Measurements from ENCODE around the gene C1QL2. TPM values are rescaled to one million over a fixed set of nuclear protein-coding genes. Genes with fewer than 3 reads are reported as not detected.

The C1QL2 gene
- total RNA-seq, 4 donors from 2014 or later: not detected

DNA sequence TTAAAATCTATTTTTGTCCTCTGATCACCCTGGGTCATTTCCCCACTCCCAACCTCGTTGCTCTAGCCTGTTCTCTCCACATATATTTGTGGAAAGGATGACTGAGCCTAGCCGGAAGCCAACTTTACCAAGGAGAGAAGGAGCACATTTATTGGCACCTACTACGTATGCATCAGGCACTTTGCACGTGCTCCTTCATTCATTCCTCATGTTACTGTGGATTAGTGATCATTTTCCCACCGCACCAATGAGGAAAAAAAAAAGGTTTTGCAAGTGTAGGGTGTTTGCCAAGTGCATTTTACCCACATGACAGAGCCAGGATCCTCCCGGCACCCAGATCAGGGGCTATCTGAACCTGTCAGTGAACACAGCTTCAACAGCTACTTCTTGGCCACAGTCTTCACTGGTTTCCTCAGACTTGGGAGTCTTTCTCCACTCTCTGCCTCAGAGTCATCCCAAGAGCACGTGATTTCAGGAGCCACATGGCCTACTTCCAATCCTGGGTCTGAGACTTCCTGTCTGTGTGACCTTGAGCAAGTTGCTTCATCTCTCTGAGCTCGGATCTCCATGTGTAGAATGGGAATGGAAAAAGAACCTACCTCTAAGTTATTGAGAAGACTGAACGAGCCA is 1.9 kb upstream of the C1QL2 start:
- Histone ChIP-seq H3K27me3 (no peaks in the 10 kb centered on the region), H3K9me3 (no peaks in the 10 kb centered on the region), H3K36me3 (no peaks in the 10 kb centered on the region), H3K4me3 (replicated peaks in 1 of 3) (no peak overlapping the region), H3K4me1 (no peaks in the 10 kb centered on the region), H3K27ac (no peak overlapping the region)
- no peak for TF ChIP-seq POLR2A (IDR thresholded peaks at IDR 0.05)
- TF ChIP-seq, protein P1, sequence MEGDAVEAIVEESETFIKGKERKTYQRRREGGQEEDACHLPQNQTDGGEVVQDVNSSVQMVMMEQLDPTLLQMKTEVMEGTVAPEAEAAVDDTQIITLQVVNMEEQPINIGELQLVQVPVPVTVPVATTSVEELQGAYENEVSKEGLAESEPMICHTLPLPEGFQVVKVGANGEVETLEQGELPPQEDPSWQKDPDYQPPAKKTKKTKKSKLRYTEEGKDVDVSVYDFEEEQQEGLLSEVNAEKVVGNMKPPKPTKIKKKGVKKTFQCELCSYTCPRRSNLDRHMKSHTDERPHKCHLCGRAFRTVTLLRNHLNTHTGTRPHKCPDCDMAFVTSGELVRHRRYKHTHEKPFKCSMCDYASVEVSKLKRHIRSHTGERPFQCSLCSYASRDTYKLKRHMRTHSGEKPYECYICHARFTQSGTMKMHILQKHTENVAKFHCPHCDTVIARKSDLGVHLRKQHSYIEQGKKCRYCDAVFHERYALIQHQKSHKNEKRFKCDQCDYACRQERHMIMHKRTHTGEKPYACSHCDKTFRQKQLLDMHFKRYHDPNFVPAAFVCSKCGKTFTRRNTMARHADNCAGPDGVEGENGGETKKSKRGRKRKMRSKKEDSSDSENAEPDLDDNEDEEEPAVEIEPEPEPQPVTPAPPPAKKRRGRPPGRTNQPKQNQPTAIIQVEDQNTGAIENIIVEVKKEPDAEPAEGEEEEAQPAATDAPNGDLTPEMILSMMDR (IDR thresholded peaks at IDR 0.05): no peak
- intact Hi-C loops (cut with DNase I): no loop called here
- 67 to 70% methylated on average over 9 of the region's 9 CpGs for WGBS, 2 donors
- no peak for DNase-seq

DNA sequence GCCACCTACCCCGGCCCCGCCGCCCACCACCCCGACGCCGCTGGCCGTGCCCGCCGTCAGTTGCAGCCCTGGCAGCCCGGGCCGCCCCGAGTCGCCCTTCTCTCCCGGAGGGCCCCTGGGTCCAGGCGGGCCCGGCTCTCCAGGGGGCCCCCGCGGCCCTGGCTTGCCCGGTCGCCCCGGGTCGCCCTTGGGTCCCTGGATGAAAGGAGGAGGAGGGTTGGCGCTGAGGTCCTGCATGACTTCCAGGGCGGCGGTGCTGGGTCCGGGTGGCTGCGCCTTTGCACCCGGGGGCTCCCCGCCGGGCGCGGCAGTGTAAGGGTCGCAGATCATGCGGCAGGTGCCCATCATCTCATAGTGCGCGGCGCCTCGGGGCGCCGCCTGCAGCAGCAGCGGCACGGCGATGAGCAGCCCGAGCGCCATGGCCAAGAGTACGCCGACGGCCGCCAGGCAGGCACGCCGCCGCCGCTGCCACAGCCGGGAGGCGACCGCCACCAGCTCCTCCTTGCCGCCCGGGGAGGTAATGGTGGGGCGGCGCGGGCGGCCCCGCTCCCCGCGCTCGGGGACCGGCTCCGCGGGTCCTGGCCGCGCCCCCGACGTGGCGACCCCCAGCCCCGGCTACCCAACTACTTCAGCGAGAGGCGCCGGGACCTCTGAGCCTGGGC is 570 bp downstream of the C1QL2 start:
- H3K4me3 ChIP-seq (replicated peaks in 1 of 3): no peak overlapping the region
- DNase-seq: no peak
- 0% methylated on average over 1 of the region's 78 CpGs; no CpG with 5 or more reads in 1 of the 2 donors for WGBS, 2 donors
- intact Hi-C loops (cut with DNase I): no loop called here
- no peaks in the 10 kb centered on the region for H3K27me3 ChIP-seq
- TF ChIP-seq, protein P1 (IDR thresholded peaks at IDR 0.05): no peak
- TF ChIP-seq POLR2A (IDR thresholded peaks at IDR 0.05): no peak
- no peaks in the 10 kb centered on the region for H3K36me3 ChIP-seq
- no peaks in the 10 kb centered on the region for H3K4me1 ChIP-seq
- no peaks in the 10 kb centered on the region for H3K9me3 ChIP-seq
- no peak overlapping the region for H3K27ac ChIP-seq

DNA sequence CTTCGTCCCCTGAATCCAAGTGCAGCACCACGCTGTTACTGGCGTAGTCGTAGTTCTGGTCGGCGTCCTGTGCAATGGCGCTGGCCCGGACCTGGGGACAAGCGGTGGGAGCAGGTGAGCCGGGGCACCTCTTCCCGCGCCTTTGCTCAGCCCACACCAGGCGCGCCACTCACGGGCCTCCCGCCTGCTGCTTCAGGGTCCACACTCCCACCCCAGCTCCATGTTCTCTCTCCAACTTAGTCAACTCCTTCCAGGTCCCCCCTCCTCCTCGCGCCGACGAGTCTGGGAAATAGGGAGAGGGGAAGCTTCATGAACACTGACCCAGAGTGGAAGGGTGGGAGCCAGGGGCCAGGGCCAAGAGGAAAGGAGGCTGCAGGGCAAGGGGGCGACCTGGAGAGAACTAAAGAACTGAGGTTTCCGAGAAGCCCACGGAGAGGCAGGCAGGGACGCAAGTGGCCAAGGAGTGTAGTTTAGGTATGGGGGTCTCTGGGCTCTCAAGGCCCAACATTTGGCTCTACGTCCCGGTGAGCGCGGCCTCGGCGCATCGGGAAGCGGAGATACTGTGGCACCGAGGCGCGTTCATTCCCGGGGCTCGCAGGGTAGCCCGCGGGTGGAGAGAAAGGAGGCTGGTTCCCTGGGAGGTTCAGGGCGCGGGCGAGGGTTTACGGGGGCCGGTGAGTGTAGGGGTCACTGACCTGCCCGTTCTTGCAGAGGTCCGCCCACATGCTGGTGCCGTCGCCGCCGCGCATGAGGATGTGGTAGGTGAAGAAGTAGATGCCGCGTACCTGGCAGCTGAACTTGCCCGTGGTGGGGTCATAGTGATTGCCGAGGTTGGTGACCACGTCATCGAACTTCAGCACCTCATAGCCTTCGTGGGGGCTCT is 1.4 kb downstream of the C1QL2 start:
- H3K4me3 ChIP-seq (replicated peaks in 1 of 3): no peak overlapping the region
- DNase-seq: no peak

DNA sequence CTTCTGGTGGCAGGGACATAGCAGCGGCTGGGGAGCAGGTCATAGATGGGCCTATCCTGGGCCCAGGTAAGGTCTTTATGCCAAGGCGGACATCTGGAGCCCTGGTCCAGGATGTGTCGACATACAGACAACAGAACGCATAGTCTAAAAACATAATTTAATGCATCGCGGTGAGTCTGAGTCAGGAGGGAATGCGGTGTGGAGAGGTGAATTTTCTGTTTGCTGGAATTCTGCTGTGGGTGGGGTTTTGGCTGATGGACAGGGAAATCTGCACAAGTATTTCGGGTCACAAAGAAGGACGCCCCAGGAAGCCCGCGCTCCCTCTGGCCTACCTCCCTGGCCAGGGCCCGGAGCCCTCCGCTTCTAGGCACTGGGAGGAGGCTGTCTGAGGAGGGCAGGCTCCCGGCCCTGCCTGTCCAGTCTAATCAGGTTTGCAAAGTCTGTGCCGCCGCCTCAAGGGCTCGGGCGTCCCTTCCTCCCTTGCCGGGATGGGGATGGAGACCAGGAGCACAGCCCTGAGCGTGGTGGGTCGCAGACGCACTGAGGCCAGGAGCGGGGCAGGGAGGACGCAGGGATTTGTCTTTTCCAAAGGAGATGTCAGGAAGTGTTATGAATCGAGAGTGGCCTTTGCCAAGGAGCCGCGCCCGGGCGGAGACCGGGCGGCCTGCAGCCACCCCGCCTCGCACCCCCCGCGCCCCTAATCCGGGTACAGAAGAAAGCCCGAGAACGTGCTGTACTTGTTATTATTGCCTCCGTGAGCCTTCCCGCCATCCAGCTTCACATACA is 2.3 kb downstream of the C1QL2 start:
- TF ChIP-seq POLR2A (IDR thresholded peaks at IDR 0.05): no peak
- TF ChIP-seq, protein P1 (IDR thresholded peaks at IDR 0.05): no peak
- no peaks in the 10 kb centered on the region for H3K27me3 ChIP-seq
- no peak overlapping the region for H3K27ac ChIP-seq
- intact Hi-C loops (cut with DNase I): no loop called here
- no peaks in the 10 kb centered on the region for H3K4me1 ChIP-seq
- H3K9me3 ChIP-seq: no peaks in the 10 kb centered on the region
- no peak for DNase-seq
- no peak overlapping the region for H3K4me3 ChIP-seq (replicated peaks in 1 of 3)
- 0 to 2% methylated on average over 20 to 27 of the region's 40 CpGs for WGBS, 2 donors
- H3K36me3 ChIP-seq: no peaks in the 10 kb centered on the region

More for the DNA sequence above, 1.4 kb downstream of the C1QL2 start:
- no peak for TF ChIP-seq POLR2A (IDR thresholded peaks at IDR 0.05)
- TF ChIP-seq, protein P1 (IDR thresholded peaks at IDR 0.05): no peak
- no peaks in the 10 kb centered on the region for H3K27me3 ChIP-seq
- intact Hi-C loops (cut with DNase I): no loop called here
- H3K9me3 ChIP-seq: no peaks in the 10 kb centered on the region
- 2% methylated on average over 34 to 40 of the region's 58 CpGs for WGBS, 2 donors
- H3K4me1 ChIP-seq: no peaks in the 10 kb centered on the region
- H3K36me3 ChIP-seq: no peaks in the 10 kb centered on the region
- H3K27ac ChIP-seq: no peak overlapping the region
